H9 (cell line): Measurements from ENCODE around the gene MCL1. TPM values are rescaled to one million over a fixed set of nuclear protein-coding genes. Genes with fewer than 3 reads are reported as not detected.
A peak's percentile ranks its signal among the peaks of the same experiment; 100 is the strongest.

Source experiments
- DNase-seq: peaks from one replicate; pipeline ENCODE4 v3.0.0-alpha.2; 2017
- H2AFZ ChIP-seq: one replicate; pipeline ENCODE4 v1.6.1; 2013; ENCODE audit warnings: mild to moderate bottlenecking, low read length, control low read depth, moderate library complexity
- H2AK5ac ChIP-seq: 2 replicates; pipeline ENCODE4 v1.6.1; 2013; ENCODE audit warnings: low read length, control low read depth, mixed read lengths; ENCODE audit not compliant: insufficient read length
- H2BK120ac ChIP-seq: one replicate; pipeline ENCODE4 v1.6.1; 2013; ENCODE audit warnings: low read depth, mild to moderate bottlenecking, low read length, control low read depth, inconsistent platforms; ENCODE audit not compliant: poor library complexity, severe bottlenecking
- H2BK12ac ChIP-seq: 2 replicates; pipeline ENCODE4 v1.6.1; 2013; ENCODE audit warnings: low read length, control low read depth, mixed read lengths, low read depth; ENCODE audit not compliant: insufficient read length
- H2BK15ac ChIP-seq: 2 replicates; pipeline ENCODE4 v1.6.1; 2013; ENCODE audit warnings: low read depth, low read length, control low read depth
- H2BK20ac ChIP-seq: one replicate; pipeline ENCODE4 v1.6.1; 2013; ENCODE audit warnings: low read depth, mild to moderate bottlenecking, low read length, control low read depth, inconsistent platforms; ENCODE audit not compliant: poor library complexity, severe bottlenecking
- H2BK5ac ChIP-seq: 2 replicates; pipeline ENCODE4 v1.6.1; 2013; ENCODE audit warnings: low read length, control low read depth, mixed read lengths; ENCODE audit not compliant: insufficient read length
- H3K14ac ChIP-seq: 2 replicates; pipeline ENCODE4 v1.6.1; 2013; ENCODE audit warnings: low read length, control low read depth; ENCODE audit not compliant: insufficient read depth
- H3K18ac ChIP-seq: 2 replicates; pipeline ENCODE4 v1.6.1; 2013; ENCODE audit warnings: low read depth, mild to moderate bottlenecking, mixed read lengths, low read length, control low read depth; ENCODE audit not compliant: insufficient read length
- H3K23ac ChIP-seq: 2 replicates; pipeline ENCODE4 v1.6.1; 2013; ENCODE audit warnings: low read length, control low read depth, mixed read lengths, low read depth; ENCODE audit not compliant: insufficient read length
- H3K23me2 ChIP-seq: 2 replicates; pipeline ENCODE4 v1.6.1; 2013; ENCODE audit warnings: low read depth, mild to moderate bottlenecking, mixed read lengths, low read length, control low read depth; ENCODE audit not compliant: insufficient read length, poor library complexity, severe bottlenecking
- H3K27ac ChIP-seq: 2 replicates; pipeline ENCODE4 v1.5.1; 2013; ENCODE audit warnings: low read length, control low read depth, mixed read lengths, low read depth; ENCODE audit not compliant: insufficient read length
- H3K27me3 ChIP-seq: 2 replicates; pipeline ENCODE4 v1.6.1; 2013; ENCODE audit warnings: low read length, control low read depth, inconsistent platforms; ENCODE audit not compliant: insufficient read depth
- H3K4ac ChIP-seq: 2 replicates; pipeline ENCODE4 v1.6.1; 2013; ENCODE audit warnings: low read depth, mild to moderate bottlenecking, control low read depth, inconsistent platforms, low read length, moderate library complexity
- H3K4me1 ChIP-seq: 2 replicates; pipeline ENCODE4 v1.6.1; 2013; ENCODE audit warnings: low read length, control low read depth, inconsistent platforms; ENCODE audit not compliant: insufficient read depth
- H3K4me2 ChIP-seq: 2 replicates; pipeline ENCODE4 v1.6.1; 2013; ENCODE audit warnings: low read length, control low read depth, mixed read lengths; ENCODE audit not compliant: insufficient read length, insufficient read depth
- H3K56ac ChIP-seq: 2 replicates; pipeline ENCODE4 v1.6.1; 2013; ENCODE audit warnings: low read depth, mild to moderate bottlenecking, mixed read lengths, low read length, control low read depth; ENCODE audit not compliant: insufficient read length
- H3K79me1 ChIP-seq: 2 replicates; pipeline ENCODE4 v1.6.1; 2013; ENCODE audit warnings: low read depth, mild to moderate bottlenecking, moderate library complexity, low read length, control low read depth, inconsistent platforms; ENCODE audit not compliant: insufficient read depth, poor library complexity, severe bottlenecking
- H3K79me2 ChIP-seq: 2 replicates; pipeline ENCODE4 v1.6.1; 2013; ENCODE audit warnings: low read length, control low read depth, inconsistent platforms; ENCODE audit not compliant: insufficient read depth
- H3K9ac ChIP-seq: 2 replicates; pipeline ENCODE4 v1.6.1; 2013; ENCODE audit warnings: low read length, control low read depth, mixed read lengths; ENCODE audit not compliant: insufficient read length; ENCODE audit errors: extremely low read depth
- H3K9me3 ChIP-seq: one replicate; pipeline ENCODE4 v1.6.1; 2013; ENCODE audit warnings: low read depth, low read length, inconsistent platforms; ENCODE audit not compliant: control insufficient read depth
- H3T11ph ChIP-seq: one replicate; pipeline ENCODE4 v1.6.1; 2013; ENCODE audit warnings: mild to moderate bottlenecking, low read length, control low read depth, inconsistent platforms
- H4K20me1 ChIP-seq: one replicate; pipeline ENCODE4 v1.6.1; 2013; ENCODE audit not compliant: control insufficient read depth, insufficient read length, insufficient read depth
- H4K5ac ChIP-seq: 2 replicates; pipeline ENCODE4 v1.6.1; 2013; ENCODE audit warnings: low read depth, mild to moderate bottlenecking, mixed read lengths, low read length, control low read depth; ENCODE audit not compliant: insufficient read length
- H4K8ac ChIP-seq: replicated peaks from 2 replicates; pipeline ENCODE4 v1.6.1; 2013; ENCODE audit warnings: low read length, control low read depth, mixed read lengths, low read depth; ENCODE audit not compliant: insufficient read length
- H4K91ac ChIP-seq: 2 replicates; pipeline ENCODE4 v1.6.1; 2013; ENCODE audit warnings: low read depth, mild to moderate bottlenecking, moderate library complexity, mixed read lengths, low read length, control low read depth; ENCODE audit not compliant: insufficient read length
- H3K27ac Mint-ChIP-seq, 3 experiments: 2 replicates in 2 of 3; 3 replicates in 1 of 3; pipeline ENCODE4 v1.8.0; 2020 to 2021; ENCODE audit warnings: mixed read lengths in 3 of 3, mild to moderate bottlenecking in 1 of 3, moderate library complexity in 1 of 3
- H3K27me3 Mint-ChIP-seq: 2 replicates; pipeline ENCODE4 v1.8.0; 2021; ENCODE audit warnings: low read depth, mild to moderate bottlenecking, moderate library complexity, mixed read lengths
- H3K36me3 Mint-ChIP-seq, 3 experiments: 2 replicates in 2 of 3; 3 replicates in 1 of 3; pipeline ENCODE4 v1.8.0; 2020 to 2021; ENCODE audit warnings: low read depth in 3 of 3, mixed read lengths in 3 of 3; ENCODE audit not compliant: insufficient read depth in 1 of 3
- H3K4me1 Mint-ChIP-seq, 2 experiments: 2 replicates each; pipeline ENCODE4 v1.8.0; 2020; ENCODE audit warnings: mixed read lengths in 2 of 2
- H3K4me3 Mint-ChIP-seq, 2 experiments: 2 replicates in 1 of 2; 3 replicates in 1 of 2; pipeline ENCODE4 v1.8.0; 2020 to 2021; ENCODE audit warnings: mild to moderate bottlenecking in 2 of 2, mixed read lengths in 2 of 2, moderate library complexity in 1 of 2
- H3K9me3 Mint-ChIP-seq, 2 experiments: 2 replicates in 1 of 2; 3 replicates in 1 of 2; pipeline ENCODE4 v1.8.0; 2020; ENCODE audit warnings: mild to moderate bottlenecking in 2 of 2, mixed read lengths in 2 of 2, moderate library complexity in 1 of 2
- CTCF ChIP-seq: fragments of 200-600 bp; sonication (generic); conservative IDR thresholded peaks from 3 replicates; pipeline ENCODE4 v1.8.0; 2021; ENCODE audit warnings: antibody characterized with exemption, mild to moderate bottlenecking
- WGBS: extraction: QIAGEN DNeasy Blood & Tissue Kit; methylation state at CpG from one replicate; pipeline ENCODE4 v1.1.7; 2013; ENCODE audit warnings: missing lambda C conversion rate, low lambda C conversion rate, mixed read lengths; ENCODE audit not compliant: insufficient read length; ENCODE audit errors: extremely low coverage; 5-methylcytosine and 5-hydroxymethylcytosine counted together
- total RNA-seq: library from RNA; stranded (reverse); gene quantifications from 2 replicates; pipeline ENCODE4 v1.2.1, GENCODE V29; 2021

The MCL1 gene
- total RNA-seq, 1 experiment from 2014 or later: 247 TPM

- Histone ChIP-seq H4K91ac (no peak within 1 kb of the TSS), H2AFZ (no peak within 1 kb of the TSS), H3K23ac (no peak within 1 kb of the TSS), H2BK20ac (no peak within 1 kb of the TSS), H2BK15ac (no peak within 1 kb of the TSS), H2BK12ac (no peak within 1 kb of the TSS), H4K8ac (no peak within 1 kb of the TSS), H4K20me1 (no peaks in the 10 kb centered on the region), H3K27ac (no peak within 1 kb of the TSS), H2BK5ac (no peak within 1 kb of the TSS), H3K4me2 (peak within 1 kb of the TSS; percentile 48), H3K27me3 (peaks cover 3% of the 10 kb centered on the region; the same call in 1 of the 2 replicates), H3K4ac (no peak within 1 kb of the TSS), H3T11ph (no peak within 1 kb of the TSS), H3K4me1 (0 out of 2 replicates have a peak, but pooled peaks cover 3% of the 10 kb centered on the region), H3K79me1 (no peaks in the 10 kb centered on the region), H3K23me2 (peaks cover 10% of the 10 kb centered on the region), H2AK5ac (no peak within 1 kb of the TSS), H3K79me2 (no peaks in the 10 kb centered on the region), H3K56ac (no peak within 1 kb of the TSS), H3K14ac (peak within 1 kb of the TSS; percentile 73), H2BK120ac (no peak within 1 kb of the TSS), H3K9me3 (no peaks in the 10 kb centered on the region), H3K18ac (no peak within 1 kb of the TSS), H4K5ac (no peak within 1 kb of the TSS), H3K9ac (peak within 1 kb of the TSS; percentile 59)
- no peak; the same call in 2 of the 3 replicates for TF ChIP-seq CTCF
- H3K4me3 Mint-ChIP-seq: peak within 1 kb of the TSS; percentile 69 to 87
- peak; percentile 51 for DNase-seq
- H3K27ac Mint-ChIP-seq: no peak within 1 kb of the TSS; a peak in 1 of 7 replicates
- no CpG with 5 or more reads among the region's 91 CpGs for WGBS
- peaks cover 16 to 28% of the 10 kb centered on the region in 2 experiments for H3K4me1 Mint-ChIP-seq
- H3K9me3 Mint-ChIP-seq: no peaks in the 10 kb centered on the region
- peaks cover 43% of the 10 kb centered on the region for H3K27me3 Mint-ChIP-seq
- H3K36me3 Mint-ChIP-seq: peaks cover 0 to 2% (median 0%) of the 10 kb centered on the region in 3 experiments; a peak in 2 of 7 replicates
These were observed 30.5 kb downstream of the MCL1 start, which contains the start of gene ADAMTSL4 for GRCh38 chr1:150548632-150549495. Gene ADAMTSL4 (plus strand): TSS chr1:150549408. CDS start chr1:150552289, 2,881 bp downstream.
